SHP77 (cell line): ENCODE measurements around the gene VGLL4.
A peak's percentile ranks its signal among the peaks of the same experiment; 100 is the strongest.
"Not testable (repeated sequence)": the region's sequence is repeated elsewhere in the genome, so short reads cannot be mapped to it uniquely, and the experiment has no call there.

Experiments used
- DNase-seq, 2 experiments: peaks; one replicate each; lab custom pipeline; 2025; lab: John Stamatoyannopoulos, UW

Gene VGLL4

DNA sequence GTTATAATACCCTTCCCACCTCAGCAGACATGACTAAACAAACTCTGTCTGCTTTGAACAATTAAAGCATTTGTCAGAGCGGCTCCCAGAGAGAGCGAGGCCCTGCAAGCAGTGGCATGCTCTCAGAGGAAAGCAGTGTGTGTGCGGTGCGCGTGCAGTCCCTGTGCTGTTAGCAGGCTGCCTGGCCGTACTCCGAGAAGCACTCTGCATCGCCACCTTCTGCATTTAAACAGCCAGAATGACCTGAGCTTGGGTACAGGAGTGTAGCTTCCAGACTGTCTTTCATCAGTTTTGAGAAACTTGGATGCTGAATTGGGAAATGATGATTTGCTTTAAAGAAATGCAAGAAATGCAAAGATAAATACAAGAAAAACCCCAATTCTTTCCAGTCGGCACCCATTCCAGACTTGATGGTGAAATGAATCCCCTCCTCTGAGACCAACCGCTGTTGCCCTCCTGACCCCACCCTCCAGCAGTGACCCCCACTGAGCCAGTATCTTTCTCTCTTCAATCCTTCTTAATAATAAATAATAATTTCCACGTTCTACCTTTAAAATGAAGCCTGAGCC, 113.5 kb downstream of the VGLL4 start:
- DNase-seq: peak in 1 of 2 experiments; percentile 38

DNA sequence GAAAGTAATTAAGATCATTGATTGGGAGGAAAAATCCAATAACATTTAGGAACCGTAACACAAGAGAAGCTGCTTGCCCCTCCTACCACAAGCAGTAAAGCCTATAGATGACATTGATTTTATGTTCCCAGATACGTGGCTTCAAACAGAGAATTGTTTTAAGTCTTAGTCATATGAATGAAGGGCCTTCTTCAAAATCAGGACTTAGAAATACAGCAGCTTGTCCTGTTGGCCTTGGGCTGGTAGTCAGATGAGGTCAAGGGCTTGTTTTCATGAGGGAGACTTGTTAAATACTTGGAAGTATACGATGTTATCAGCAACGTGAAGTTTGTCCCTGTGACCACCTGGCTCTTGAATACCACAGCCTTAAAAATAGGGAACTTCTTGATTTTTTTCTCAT, 114.4 kb downstream of the VGLL4 start:
- DNase-seq: no peak

DNA sequence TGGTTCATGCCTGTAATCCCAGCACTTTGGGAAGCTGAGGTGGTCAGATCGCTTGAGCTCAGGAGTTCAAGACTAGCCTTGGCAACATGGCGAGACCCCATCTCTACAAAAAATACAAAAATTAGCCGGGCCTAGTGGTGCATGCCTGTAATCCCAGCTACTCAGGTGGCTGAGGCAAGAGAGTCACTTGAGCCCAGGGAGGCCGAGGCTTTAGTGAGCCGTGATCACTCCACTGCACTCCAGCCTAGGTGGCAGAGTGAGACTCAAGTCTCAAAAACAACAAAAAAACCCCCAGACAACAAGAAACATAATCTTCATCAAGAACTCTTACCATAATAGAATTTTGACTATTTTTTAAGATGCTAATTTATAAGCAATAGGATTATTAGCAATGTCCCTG, 117.6 kb downstream of the VGLL4 start:
- DNase-seq: not testable (repeated sequence)

DNA sequence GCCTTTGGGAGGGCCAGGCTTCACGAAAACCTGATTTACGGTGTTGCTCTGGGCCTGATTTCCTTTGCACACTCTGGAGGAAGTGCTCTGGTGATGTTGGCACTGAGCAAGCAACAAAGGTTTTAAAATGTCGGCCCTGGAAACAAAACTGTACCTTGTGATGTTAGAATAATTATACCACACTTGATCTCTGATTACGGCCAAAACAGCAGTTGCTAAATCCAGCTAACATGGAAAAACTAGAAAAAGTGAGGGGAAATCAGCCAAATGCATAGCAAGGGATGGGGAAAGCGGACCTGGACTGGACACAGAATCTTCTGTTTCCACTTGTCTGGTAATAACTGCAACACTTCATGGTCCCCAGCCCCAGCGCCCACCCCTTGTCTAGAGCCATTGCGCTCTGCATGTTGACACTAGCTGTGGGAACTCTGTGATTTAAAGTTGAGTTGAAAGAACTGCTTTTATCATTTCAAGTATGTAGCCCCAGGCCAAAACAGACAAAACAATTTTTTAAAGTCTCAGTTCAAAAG, 120.1 kb downstream of the VGLL4 start:
- DNase-seq: no peak

DNA sequence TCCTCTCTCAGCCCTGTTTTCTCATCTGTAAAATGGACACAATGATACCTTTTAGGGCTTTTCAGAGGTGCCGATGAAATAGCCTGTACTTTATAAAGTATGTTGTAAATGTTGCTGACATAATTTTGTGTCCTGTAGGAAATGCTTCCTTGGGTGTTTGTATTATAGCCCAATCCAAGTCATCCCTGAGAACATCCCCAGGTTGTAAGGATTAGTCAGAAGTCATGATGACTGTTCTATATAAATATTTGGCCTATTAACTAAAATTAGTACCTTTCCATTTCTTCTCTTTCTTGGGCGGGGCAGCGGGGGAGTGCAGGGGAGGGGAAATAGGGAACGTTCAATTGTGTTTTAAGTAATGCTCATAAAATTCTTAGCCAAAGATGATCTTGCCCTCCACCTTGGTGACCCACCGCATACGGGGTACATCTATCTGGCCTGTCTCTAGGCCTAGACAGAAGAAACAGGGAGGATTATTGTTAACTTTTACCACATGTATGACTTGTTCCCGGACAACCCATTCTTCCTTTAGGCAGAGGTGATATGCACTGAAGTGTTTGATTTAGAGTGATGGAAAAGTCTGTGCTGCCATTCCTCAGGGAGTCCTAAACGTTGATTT, 120.7 kb downstream of the VGLL4 start:
- DNase-seq: no peak

DNA sequence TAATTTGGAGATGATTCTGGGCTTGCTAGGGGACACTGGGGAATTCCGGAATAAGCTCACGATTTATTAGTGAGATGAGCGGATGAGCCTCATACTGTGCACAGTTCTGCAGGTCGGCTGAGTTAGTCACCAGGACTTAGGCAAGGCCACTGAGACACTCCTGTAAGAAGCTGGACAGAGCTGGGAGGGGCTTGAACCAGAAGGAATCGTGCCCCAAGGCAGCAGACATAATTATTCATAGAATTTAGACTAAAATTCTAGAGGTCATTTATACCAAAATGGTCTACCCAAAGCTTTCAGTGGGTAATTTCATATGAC, 121.4 kb downstream of the VGLL4 start:
- DNase-seq: no peak

DNA sequence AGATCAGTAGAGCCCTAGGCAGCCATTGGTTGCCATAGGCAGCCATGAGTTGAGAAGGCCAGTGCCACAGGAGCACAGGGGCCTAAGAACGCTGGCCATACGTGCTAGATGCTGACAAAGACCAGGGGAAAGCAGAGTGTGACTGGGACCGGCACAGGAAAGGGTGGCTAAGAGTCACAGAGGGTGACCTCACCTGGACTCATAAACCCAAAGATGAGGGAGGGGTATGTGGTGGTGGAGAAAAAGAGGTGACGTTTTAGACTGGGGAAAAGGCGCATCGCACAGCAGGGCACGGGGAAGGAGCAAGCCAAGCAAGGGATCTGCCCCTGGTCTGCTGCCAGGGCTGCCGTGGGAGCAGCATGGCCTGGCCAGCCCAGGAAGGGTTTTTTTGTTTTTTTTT, 122.5 kb downstream of the VGLL4 start:
- DNase-seq: no peak

DNA sequence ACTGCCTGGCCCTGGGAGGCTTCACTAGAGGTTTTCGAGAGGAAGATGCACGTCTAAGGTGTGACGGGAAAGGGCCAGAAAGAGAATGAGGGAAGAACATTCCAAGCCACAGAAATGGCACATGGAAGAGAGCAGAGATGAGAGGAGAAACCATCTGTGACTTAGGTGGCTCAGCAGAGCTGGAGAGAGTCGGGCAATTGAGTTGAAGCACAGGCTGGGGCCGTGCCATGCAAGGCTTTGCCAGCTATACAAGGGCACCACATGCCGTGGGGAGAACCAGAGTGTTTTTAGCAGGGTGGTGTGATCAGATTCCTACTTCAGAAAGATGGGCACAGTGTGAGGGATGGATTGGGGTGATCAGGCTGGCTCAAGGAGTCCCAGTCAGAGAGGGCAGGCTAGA, 126.1 kb downstream of the VGLL4 start:
- no peak for DNase-seq

DNA sequence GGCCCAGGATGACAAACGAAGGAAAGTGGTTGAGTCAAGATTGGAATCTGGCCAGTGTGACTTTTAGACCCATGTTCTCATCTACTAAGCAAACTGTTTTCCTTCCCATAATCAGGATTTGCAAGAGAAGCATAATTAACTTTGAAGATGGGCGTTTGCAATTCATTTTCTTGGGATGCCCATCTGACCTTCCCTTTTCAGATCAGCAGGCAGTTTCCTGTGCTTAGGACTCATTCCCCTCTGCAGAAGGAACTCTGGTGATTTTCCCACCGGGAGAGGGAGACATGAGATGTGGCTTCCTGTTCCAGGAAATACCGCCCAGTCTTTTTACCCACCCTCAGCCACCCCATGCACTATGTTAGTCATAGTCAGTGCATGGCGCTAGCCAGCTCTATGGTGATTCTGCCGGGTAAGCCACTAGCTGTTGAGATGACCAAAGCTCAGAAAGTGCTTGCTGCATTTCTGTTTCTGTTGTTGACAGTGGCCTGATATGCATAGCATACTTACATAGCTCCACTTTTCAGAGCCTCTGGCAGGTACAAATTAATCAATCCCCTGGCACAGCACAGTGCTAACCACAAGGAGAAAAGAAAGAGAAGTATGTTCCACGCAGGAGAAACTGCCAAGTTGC, 129.4 kb downstream of the VGLL4 start:
- peak; percentile 20 to 31 for DNase-seq

DNA sequence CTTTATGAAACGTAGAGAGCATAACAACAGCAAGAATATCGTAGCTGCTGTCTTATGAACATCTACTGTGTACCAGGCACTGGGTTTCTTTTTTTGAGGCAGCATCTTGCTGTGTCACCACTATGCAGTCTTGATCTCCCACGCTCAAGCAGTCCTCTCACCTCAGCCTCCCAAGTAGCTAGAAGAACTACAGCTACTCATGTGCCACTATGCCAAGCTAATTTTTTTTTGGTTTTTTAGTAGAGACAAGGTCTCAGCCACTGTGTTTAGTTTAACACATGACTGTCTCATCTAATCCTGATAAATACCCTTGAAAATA, 129.9 kb downstream of the VGLL4 start:
- no peak for DNase-seq

DNA sequence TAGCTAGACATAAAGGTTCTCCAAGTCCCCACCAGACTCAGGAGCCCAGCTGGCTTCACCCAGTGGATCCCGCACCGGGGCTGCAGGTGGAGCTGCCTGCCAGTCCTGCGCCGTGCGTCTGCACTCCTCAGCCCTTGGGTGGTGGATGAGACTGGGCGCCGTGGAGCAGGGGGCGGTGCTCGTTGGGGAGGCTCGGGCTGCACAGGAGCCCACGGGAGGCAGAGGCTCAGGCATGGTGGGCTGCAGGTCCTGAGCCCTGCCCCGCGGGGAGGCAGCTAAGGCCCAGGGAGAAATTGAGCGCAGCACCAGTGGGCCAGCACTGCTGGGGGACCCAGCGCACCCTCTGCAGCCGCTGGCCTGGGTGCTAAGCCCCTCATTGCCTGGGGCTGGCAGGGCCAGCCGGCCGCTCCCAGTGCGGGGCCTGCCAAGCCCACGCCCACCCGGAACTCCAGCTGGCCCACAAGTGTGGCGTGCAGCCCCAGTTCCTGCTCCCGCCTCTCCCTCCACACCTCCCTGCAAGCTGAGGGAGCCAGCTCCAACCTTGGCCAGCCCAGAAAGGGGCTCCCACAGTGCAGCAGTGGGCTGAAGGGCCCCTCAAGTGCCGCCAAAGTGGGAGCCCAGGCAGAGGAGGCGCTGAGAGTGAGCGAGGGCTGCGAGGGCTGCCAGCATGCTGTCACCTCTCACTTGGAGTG, 130.4 kb downstream of the VGLL4 start:
- DNase-seq: not testable (repeated sequence)

DNA sequence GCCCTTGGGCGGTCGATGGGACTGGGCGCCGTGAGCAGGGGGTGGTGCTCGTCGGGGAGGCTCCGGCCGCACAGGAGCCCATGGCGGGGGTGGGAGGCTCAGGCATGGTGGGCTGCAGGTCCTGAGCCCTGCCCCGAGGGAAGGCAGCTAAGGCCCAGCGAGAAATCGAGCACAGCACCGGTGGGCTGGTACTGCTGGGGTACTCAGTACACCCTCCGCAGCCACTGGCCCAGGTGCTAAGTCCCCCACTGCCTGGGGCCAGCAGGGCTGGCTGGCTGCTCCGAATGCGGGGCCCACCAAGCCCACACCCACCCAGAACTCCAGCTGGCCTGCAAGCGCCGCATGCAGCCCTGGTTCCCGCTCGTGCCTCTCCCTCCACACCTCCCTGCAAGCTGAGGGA, 132.1 kb downstream of the VGLL4 start:
- DNase-seq: not testable (repeated sequence)

DNA sequence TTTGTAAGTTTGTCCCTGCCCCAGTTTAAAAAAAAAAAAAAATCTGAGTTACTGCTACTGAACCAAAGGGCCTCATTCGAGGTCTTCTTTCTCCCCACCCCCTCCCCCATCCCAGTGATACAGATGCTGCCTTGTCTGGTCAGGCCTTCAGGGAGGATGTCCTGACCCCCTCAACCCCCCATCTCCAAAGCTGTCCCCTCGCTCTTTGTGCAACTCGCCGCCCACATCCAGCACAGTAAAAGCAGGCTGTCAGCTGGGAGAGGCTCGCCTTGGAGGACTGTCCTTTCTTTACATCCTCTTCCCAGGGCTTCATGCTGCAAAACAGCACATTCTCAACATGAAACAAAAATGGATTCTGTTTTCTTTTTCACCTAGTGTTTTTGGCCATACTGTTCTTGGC, 133.4 kb downstream of the VGLL4 start:
- no peak for DNase-seq

DNA sequence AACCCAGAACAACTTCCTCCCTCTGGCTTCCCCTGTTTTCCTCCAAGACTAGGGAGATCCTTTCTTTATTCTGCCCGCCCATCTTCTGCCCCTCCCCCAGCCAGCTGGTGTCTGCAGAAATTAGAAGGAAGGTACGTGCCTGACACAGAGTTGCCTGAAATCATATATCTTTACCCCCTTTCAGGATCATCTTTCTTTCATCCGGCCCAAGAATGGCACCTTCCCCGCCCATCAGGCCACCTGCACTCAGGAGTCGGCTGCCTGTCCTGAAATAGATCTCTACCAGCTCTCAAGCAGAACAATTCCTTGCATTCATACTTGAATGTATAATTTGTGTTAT, 133.7 kb downstream of the VGLL4 start:
- no peak for DNase-seq

DNA sequence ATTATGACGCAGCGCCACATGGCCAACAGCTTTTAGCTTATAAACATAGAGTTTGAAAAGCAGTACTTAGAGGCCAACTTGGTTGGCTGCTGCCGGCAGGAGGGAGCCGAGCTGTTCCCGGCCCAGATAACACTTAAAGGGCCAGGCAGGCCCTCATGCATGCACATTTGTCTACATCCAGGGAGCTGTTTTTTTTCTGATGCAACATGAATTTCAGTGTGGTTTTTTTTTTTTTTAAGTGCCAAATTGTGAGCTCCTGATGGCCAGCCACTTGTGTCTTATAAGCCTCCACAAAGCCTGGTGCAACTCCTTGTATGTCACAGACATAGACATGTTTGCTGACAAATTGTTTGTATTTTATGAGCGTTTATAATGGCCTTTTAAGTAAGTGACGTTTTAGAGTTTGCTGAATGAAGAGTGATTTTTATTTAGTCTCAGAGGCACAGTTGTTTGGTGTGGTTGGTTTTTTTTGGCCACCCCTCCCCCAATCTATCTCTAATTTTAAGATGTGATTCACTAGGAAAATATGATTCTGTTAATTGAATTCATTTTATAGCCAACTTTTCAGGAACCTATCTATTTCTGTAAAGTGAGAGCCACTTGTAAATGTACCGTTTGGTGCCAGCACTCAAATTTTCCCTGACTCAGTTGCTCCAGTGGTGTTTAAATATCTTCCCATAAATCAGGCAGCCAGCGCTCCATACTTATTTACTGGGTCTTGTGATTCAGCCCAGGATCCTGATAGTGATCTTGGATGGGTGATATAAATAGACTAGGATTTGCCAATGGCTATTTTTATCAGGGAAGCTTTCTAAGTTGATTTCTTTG, 134.3 kb downstream of the VGLL4 start:
- DNase-seq: peak in 1 of 2 experiments; percentile 9

DNA sequence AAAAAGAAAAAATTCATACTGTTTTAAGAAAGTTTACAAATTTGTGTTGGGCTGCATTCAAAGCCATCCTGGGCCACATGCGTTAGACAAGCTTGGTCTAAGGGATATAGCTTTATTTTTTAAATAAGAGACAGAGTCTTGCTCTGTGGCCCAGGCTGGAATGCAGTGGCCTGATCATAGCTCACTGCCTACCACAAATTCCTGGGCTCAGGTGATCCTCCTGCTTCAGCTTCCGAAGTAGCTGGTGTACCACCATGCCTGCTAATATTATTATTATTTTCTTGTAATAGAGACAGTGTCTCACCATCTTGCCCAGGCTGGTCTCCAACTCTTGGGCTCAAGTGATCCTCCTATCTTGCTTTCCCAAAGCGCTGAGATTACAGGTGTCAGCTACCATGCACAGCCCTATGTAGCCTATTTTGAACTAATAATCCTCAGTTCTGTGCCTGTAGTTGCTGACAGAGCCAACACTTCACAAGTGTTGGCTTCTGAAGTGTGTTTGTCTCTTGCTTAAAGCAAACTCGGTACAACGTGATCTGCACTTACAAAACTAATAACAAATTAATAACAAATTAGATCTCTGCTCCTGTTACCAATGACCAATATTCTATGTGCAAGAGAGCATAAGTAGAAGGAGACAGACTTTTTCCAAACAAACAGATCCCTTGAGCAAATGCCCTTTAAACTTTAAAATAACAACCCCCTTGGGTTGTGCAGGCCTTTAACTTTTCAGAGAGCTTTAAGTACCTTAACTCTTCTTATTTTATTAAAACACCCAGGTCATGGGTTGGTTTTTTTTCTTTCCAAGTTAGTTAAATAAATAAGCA, 135.2 kb downstream of the VGLL4 start:
- DNase-seq: no peak

DNA sequence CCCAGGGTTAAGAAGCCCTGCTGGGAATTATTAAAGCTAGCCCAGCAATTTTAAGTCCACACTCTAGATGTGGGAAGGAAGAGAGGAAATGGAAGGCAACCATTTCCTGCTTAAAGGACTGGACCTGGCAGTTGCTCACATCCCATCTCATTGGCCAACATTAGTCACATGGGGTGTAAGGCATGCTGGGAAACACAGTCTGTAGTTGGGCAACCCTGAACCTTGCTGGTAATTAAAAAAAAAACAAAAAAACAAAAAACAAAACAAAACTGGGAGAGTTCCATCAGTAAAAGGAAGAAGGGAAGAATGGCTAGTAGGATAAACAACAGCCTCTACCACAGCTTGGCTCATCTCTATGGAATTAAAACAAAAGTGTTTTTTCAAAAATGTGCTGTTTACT, 136.0 kb downstream of the VGLL4 start:
- no peak for DNase-seq
